HFFc6 (cell line): ENCODE data around the gene GPR152. TPM values are rescaled to one million over a fixed set of nuclear protein-coding genes. Genes with fewer than 3 reads are reported as not detected.
"Not testable (repeated sequence)": the region's sequence is repeated elsewhere in the genome, so short reads cannot be mapped to it uniquely, and the experiment has no call there.

Experiments
- DNase-seq: peaks from one replicate; pipeline ENCODE4 v3.0.0-alpha.2; 2018
- H3K27ac Mint-ChIP-seq: 2 replicates; pipeline ENCODE4 v1.8.0; 2020; ENCODE audit warnings: mild to moderate bottlenecking, mixed read lengths
- H3K27me3 Mint-ChIP-seq: 2 replicates; pipeline ENCODE4 v1.8.0; 2021; ENCODE audit warnings: mild to moderate bottlenecking, moderate library complexity, mixed read lengths; ENCODE audit not compliant: insufficient read depth
- H3K36me3 Mint-ChIP-seq: 2 replicates; pipeline ENCODE4 v1.8.0; 2021; ENCODE audit warnings: low read depth, mixed read lengths
- H3K4me1 Mint-ChIP-seq: 2 replicates; pipeline ENCODE4 v1.8.0; 2020; ENCODE audit warnings: low read depth, mixed read lengths
- H3K4me3 Mint-ChIP-seq: 2 replicates; pipeline ENCODE4 v1.8.0; 2020; ENCODE audit warnings: mild to moderate bottlenecking, moderate library complexity, mixed read lengths
- H3K9me3 Mint-ChIP-seq: 2 replicates; pipeline ENCODE4 v1.8.0; 2020; ENCODE audit warnings: mild to moderate bottlenecking, mixed read lengths
- CTCF ChIP-seq: fragments of 200-600 bp; sonication (generic); IDR thresholded peaks from 2 replicates; pipeline ENCODE4 v1.5.0; 2021; ENCODE audit warnings: antibody characterized with exemption, mild to moderate bottlenecking
- total RNA-seq, 6 experiments: library from RNA; stranded (reverse); fragmentation: NEBNext Ultra II Directional; extraction: Animal tissue kit (Norgen Biotek cat#: 25700); gene quantifications; 2 replicates in 1 of 6; 3 replicates in 5 of 6; pipeline ENCODE4 v1.2.3, GENCODE V29; 2021

Gene GPR152
- total RNA-seq, 6 experiments from 2014 or later, result not detected

- Mint-ChIP-seq H3K9me3 (no peaks in the 10 kb centered on the region), H3K36me3 (peaks cover 8% of the 10 kb centered on the region), H3K27me3 (peaks cover 5% of the 10 kb centered on the region; the same call in 1 of the 2 replicates), H3K27ac (no peak overlapping the region), H3K4me3 (no peak overlapping the region), H3K4me1 (0 out of 2 replicates have a peak, but pooled peaks cover under 1% of the 10 kb centered on the region)
- no peak for TF ChIP-seq CTCF
- no peak for DNase-seq
Measured at GRCh38 chr11:67491276-67492068, 38.9 kb upstream of the GPR152 start.

- H3K27me3 Mint-ChIP-seq, result peaks cover 5% of the 10 kb centered on the region; the same call in 1 of the 2 replicates
- no peak overlapping the region for H3K27ac Mint-ChIP-seq
- peaks cover 7% of the 10 kb centered on the region for H3K4me1 Mint-ChIP-seq
- TF ChIP-seq CTCF, result no peak
- no peaks in the 10 kb centered on the region for H3K9me3 Mint-ChIP-seq
- no peak for DNase-seq
- H3K36me3 Mint-ChIP-seq, result peaks cover 12% of the 10 kb centered on the region
- H3K4me3 Mint-ChIP-seq, result no peak overlapping the region
Measured at GRCh38 chr11:67490727-67491065, 38.2 kb upstream of the GPR152 start.

- Mint-ChIP-seq H3K27ac (no peak overlapping the region), H3K4me1 (peaks cover 9% of the 10 kb centered on the region), H3K36me3 (peaks cover 12% of the 10 kb centered on the region), H3K27me3 (peaks cover 5% of the 10 kb centered on the region; the same call in 1 of the 2 replicates), H3K4me3 (no peak overlapping the region), H3K9me3 (no peaks in the 10 kb centered on the region)
- TF ChIP-seq CTCF, result no peak
- DNase-seq, result no peak
Measured at GRCh38 chr11:67489885-67490726, 37.6 kb upstream of the GPR152 start.

GRCh38 chr11:67489203-67489884 is 36.8 kb upstream of the GPR152 start:
- peaks cover 5% of the 10 kb centered on the region; the same call in 1 of the 2 replicates for H3K27me3 Mint-ChIP-seq
- no peak overlapping the region for H3K27ac Mint-ChIP-seq
- TF ChIP-seq CTCF, result no peak
- no peak overlapping the region for H3K4me3 Mint-ChIP-seq
- peaks cover 19% of the 10 kb centered on the region for H3K36me3 Mint-ChIP-seq
- no peaks in the 10 kb centered on the region for H3K9me3 Mint-ChIP-seq
- DNase-seq, result no peak
- H3K4me1 Mint-ChIP-seq, result peaks cover 16% of the 10 kb centered on the region

GRCh38 chr11:67486481-67487195 is 34.1 kb upstream of the GPR152 start:
- H3K4me1 Mint-ChIP-seq, result peaks cover 38% of the 10 kb centered on the region
- DNase-seq, result no peak
- no peak overlapping the region for H3K27ac Mint-ChIP-seq
- no peak overlapping the region for H3K4me3 Mint-ChIP-seq
- peaks cover 5% of the 10 kb centered on the region; the same call in 1 of the 2 replicates for H3K27me3 Mint-ChIP-seq
- H3K36me3 Mint-ChIP-seq, result peaks cover 24% of the 10 kb centered on the region
- TF ChIP-seq CTCF, result no peak
- peaks cover 5% of the 10 kb centered on the region; the same call in 1 of the 2 replicates for H3K9me3 Mint-ChIP-seq

DNA sequence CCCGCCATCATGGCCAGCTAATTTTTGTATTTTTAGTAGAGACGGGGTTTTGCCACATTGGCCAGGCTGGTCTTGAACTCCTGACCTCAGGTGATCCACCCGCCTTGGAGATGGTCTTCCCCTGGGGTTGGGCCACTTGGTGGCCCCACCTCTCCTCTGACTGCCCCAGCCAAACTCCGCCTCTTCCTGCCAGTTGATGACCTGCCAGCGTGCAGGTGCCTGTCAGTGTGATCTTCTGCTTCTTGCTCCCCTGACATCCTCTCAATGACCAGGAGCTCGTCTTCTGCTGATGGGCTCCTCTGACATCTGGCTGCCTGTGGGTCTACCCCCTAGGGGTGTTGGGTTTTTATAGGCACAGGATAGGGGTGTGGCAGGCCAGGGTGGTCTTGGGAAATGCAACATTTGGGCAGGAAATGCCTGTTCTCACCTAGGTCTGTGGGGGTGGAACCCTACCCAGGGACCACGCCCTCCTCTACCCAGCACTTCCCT is 33.4 kb upstream of the GPR152 start:
- not testable (repeated sequence) for H3K9me3 Mint-ChIP-seq, DNase-seq, H3K4me3 Mint-ChIP-seq, H3K27ac Mint-ChIP-seq, H3K27me3 Mint-ChIP-seq
- Mint-ChIP-seq H3K36me3 (peaks cover 24% of the 10 kb centered on the region), H3K4me1 (peaks cover 38% of the 10 kb centered on the region)
